ENCODE measurements around the gene GTF2H3. TPM values are rescaled to one million over a fixed set of nuclear protein-coding genes. Genes with fewer than 3 reads are reported as not detected.

GTF2H3 gene
- total and polyA plus RNA-seq, 2 experiments from 2014 or later, result 10.5 to 27.7 TPM

DNA sequence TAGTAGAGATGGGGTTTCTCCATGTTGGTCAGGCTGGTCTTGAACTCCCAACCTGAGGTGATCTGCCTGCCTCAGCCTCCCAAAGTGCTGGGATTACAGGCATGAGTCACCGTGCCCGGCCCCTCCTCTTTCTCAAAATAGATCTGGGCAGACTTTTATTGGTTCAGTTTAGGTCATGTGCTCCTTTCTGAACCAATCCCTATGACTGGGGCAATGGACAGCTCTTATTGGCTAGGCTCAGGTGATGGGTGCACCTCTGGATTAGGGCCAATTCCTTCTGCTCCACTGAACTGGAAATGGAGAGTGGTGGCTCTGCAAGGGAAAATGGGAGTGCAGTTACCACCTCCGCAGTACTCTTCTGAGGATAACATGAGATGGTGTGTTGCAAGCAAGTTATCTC lies 72.3 kb downstream of the GTF2H3 start (continued):
- TF ChIP-seq, protein P1, sequence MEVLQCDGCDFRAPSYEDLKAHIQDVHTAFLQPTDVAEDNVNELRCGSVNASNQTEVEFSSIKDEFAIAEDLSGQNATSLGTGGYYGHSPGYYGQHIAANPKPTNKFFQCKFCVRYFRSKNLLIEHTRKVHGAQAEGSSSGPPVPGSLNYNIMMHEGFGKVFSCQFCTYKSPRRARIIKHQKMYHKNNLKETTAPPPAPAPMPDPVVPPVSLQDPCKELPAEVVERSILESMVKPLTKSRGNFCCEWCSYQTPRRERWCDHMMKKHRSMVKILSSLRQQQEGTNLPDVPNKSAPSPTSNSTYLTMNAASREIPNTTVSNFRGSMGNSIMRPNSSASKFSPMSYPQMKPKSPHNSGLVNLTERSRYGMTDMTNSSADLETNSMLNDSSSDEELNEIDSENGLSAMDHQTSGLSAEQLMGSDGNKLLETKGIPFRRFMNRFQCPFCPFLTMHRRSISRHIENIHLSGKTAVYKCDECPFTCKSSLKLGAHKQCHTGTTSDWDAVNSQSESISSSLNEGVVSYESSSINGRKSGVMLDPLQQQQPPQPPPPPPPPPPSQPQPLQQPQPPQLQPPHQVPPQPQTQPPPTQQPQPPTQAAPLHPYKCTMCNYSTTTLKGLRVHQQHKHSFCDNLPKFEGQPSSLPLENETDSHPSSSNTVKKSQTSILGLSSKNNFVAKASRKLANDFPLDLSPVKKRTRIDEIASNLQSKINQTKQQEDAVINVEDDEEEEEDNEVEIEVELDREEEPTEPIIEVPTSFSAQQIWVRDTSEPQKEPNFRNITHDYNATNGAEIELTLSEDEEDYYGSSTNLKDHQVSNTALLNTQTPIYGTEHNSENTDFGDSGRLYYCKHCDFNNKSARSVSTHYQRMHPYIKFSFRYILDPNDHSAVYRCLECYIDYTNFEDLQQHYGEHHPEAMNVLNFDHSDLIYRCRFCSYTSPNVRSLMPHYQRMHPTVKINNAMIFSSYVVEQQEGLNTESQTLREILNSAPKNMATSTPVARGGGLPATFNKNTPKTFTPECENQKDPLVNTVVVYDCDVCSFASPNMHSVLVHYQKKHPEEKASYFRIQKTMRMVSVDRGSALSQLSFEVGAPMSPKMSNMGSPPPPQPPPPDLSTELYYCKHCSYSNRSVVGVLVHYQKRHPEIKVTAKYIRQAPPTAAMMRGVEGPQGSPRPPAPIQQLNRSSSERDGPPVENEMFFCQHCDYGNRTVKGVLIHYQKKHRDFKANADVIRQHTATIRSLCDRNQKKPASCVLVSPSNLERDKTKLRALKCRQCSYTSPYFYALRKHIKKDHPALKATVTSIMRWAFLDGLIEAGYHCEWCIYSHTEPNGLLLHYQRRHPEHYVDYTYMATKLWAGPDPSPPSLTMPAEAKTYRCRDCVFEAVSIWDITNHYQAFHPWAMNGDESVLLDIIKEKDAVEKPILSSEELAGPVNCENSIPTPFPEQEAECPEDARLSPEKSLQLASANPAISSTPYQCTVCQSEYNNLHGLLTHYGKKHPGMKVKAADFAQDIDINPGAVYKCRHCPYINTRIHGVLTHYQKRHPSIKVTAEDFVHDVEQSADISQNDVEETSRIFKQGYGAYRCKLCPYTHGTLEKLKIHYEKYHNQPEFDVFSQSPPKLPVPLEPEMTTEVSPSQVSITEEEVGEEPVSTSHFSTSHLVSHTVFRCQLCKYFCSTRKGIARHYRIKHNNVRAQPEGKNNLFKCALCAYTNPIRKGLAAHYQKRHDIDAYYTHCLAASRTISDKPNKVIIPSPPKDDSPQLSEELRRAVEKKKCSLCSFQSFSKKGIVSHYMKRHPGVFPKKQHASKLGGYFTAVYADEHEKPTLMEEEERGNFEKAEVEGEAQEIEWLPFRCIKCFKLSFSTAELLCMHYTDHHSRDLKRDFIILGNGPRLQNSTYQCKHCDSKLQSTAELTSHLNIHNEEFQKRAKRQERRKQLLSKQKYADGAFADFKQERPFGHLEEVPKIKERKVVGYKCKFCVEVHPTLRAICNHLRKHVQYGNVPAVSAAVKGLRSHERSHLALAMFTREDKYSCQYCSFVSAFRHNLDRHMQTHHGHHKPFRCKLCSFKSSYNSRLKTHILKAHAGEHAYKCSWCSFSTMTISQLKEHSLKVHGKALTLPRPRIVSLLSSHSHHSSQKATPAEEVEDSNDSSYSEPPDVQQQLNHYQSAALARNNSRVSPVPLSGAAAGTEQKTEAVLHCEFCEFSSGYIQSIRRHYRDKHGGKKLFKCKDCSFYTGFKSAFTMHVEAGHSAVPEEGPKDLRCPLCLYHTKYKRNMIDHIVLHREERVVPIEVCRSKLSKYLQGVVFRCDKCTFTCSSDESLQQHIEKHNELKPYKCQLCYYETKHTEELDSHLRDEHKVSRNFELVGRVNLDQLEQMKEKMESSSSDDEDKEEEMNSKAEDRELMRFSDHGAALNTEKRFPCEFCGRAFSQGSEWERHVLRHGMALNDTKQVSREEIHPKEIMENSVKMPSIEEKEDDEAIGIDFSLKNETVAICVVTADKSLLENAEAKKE (CRISPR knock-in tag; IDR thresholded peaks at IDR 0.05), result no peak
- TF ChIP-seq STAT1 (IDR thresholded peaks at IDR 0.05; ENCODE audit: unreplicated experiment) (no peak), NANOG (IDR thresholded peaks at IDR 0.05; ENCODE audit: borderline replicate concordance) (no peak), ZNF114 (CRISPR knock-in tag; IDR thresholded peaks at IDR 0.05) (no peak)
- TF ChIP-seq, protein P2, sequence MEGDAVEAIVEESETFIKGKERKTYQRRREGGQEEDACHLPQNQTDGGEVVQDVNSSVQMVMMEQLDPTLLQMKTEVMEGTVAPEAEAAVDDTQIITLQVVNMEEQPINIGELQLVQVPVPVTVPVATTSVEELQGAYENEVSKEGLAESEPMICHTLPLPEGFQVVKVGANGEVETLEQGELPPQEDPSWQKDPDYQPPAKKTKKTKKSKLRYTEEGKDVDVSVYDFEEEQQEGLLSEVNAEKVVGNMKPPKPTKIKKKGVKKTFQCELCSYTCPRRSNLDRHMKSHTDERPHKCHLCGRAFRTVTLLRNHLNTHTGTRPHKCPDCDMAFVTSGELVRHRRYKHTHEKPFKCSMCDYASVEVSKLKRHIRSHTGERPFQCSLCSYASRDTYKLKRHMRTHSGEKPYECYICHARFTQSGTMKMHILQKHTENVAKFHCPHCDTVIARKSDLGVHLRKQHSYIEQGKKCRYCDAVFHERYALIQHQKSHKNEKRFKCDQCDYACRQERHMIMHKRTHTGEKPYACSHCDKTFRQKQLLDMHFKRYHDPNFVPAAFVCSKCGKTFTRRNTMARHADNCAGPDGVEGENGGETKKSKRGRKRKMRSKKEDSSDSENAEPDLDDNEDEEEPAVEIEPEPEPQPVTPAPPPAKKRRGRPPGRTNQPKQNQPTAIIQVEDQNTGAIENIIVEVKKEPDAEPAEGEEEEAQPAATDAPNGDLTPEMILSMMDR (conservative IDR thresholded peaks at IDR 0.05; ENCODE audit: low read depth in 2 of 2), result no peak

DNA sequence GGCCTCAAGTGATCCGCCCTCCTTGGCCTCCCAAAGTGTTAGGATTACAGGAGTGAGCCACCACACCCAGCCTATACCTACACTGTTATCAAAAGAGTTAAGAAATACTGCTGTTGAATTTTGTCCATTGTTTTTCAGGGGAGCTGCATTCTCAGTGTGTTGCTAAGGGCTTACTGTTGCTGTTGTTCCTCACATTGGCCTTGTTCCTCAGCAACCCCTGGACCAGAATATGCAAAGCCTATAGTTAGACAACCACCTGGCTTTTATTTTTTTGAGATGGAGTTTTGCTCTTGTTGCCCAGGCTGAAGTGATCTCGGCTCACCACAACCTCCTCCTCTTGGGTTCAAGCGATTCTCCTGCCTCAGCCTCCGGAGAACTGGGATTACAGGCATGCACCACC lies 73.8 kb downstream of the GTF2H3 start:
- Mint-ChIP-seq H3K4me3 (no peak overlapping the region), H3K9me3 (no peaks in the 10 kb centered on the region), H3K27ac (no peak overlapping the region), H3K27me3 (ENCODE audit: insufficient read depth, low read depth, poor library complexity) (peaks cover 13% of the 10 kb centered on the region), H3K4me1 (no peaks in the 10 kb centered on the region; the same call in 2 of the 3 replicates), H3K36me3 (ENCODE audit: low read depth) (peaks cover 6% of the 10 kb centered on the region)
- Histone ChIP-seq H3K27ac (ENCODE audit: low read depth) (no peak overlapping the region), H4K20me1 (replicated peaks; ENCODE audit: insufficient read depth) (no peaks in the 10 kb centered on the region), H3K4me1 (ENCODE audit: insufficient read depth) (no peaks in the 10 kb centered on the region), H3K4me2 (no peak overlapping the region), H3K27me3 (ENCODE audit: insufficient read depth) (no peaks in the 10 kb centered on the region), H3K9me2 (ENCODE audit: insufficient read depth) (no peaks in the 10 kb centered on the region), H3F3A (replicated peaks; ENCODE audit: low read depth) (no peaks in the 10 kb centered on the region), H3K79me2 (replicated peaks; ENCODE audit: insufficient read depth) (peaks cover 1% of the 10 kb centered on the region), H3K4me3 (no peak overlapping the region), H2AFZ (no peak overlapping the region), H3K36me3 (ENCODE audit: insufficient read depth) (no peaks in the 10 kb centered on the region)
- DNase-seq (ENCODE audit: low spot score) (no peak), ATAC-seq (no peak)
- TF ChIP-seq EZH2phosphoT487 (IDR thresholded peaks at IDR 0.05; ENCODE audit: unreplicated experiment), result no peak
- TF ChIP-seq, protein P3, sequence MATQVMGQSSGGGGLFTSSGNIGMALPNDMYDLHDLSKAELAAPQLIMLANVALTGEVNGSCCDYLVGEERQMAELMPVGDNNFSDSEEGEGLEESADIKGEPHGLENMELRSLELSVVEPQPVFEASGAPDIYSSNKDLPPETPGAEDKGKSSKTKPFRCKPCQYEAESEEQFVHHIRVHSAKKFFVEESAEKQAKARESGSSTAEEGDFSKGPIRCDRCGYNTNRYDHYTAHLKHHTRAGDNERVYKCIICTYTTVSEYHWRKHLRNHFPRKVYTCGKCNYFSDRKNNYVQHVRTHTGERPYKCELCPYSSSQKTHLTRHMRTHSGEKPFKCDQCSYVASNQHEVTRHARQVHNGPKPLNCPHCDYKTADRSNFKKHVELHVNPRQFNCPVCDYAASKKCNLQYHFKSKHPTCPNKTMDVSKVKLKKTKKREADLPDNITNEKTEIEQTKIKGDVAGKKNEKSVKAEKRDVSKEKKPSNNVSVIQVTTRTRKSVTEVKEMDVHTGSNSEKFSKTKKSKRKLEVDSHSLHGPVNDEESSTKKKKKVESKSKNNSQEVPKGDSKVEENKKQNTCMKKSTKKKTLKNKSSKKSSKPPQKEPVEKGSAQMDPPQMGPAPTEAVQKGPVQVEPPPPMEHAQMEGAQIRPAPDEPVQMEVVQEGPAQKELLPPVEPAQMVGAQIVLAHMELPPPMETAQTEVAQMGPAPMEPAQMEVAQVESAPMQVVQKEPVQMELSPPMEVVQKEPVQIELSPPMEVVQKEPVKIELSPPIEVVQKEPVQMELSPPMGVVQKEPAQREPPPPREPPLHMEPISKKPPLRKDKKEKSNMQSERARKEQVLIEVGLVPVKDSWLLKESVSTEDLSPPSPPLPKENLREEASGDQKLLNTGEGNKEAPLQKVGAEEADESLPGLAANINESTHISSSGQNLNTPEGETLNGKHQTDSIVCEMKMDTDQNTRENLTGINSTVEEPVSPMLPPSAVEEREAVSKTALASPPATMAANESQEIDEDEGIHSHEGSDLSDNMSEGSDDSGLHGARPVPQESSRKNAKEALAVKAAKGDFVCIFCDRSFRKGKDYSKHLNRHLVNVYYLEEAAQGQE (IDR thresholded peaks at IDR 0.05; ENCODE audit: unreplicated experiment), result no peak
- no peak for TF ChIP-seq ZNF331 (CRISPR knock-in tag; IDR thresholded peaks at IDR 0.05; ENCODE audit: low read depth)
- TF ChIP-seq STAT1 (IDR thresholded peaks at IDR 0.05; ENCODE audit: unreplicated experiment), result no peak
- no peak for TF ChIP-seq POLR2AphosphoS5 (IDR thresholded peaks at IDR 0.05; ENCODE audit: low read depth)
- TF ChIP-seq, protein P2 (conservative IDR thresholded peaks at IDR 0.05; ENCODE audit: low read depth in 2 of 2), result no peak

Measured in GM23338 (cell line).